Esophagus (tissue), 2 donors: ENCODE measurements around the gene MARCO. TPM values are rescaled to one million over a fixed set of nuclear protein-coding genes. Genes with fewer than 3 reads are reported as not detected.

Experiments used
- H3K27ac ChIP-seq, 2 donors: one replicate each; pipeline ENCODE4 v1.5.1; 2013; ENCODE audit warnings: low read depth in 2 of 2, mild to moderate bottlenecking in 2 of 2, inconsistent platforms in 1 of 2, low read length in 1 of 2, moderate library complexity in 1 of 2
- H3K27me3 ChIP-seq, 2 donors: one replicate each; pipeline ENCODE4 v1.6.1; 2013; ENCODE audit warnings: low read length in 2 of 2, control low read depth in 1 of 2, mild to moderate bottlenecking in 1 of 2; ENCODE audit not compliant: insufficient read depth in 2 of 2, control insufficient read depth in 1 of 2
- H3K36me3 ChIP-seq, 2 donors: one replicate each; pipeline ENCODE4 v1.6.1; 2013; ENCODE audit warnings: low read length in 1 of 2; ENCODE audit not compliant: control insufficient read depth in 2 of 2, insufficient read depth in 2 of 2
- H3K4me1 ChIP-seq, 2 donors: one replicate each; pipeline ENCODE4 v1.6.1; 2013; ENCODE audit warnings: low read length in 1 of 2; ENCODE audit not compliant: control insufficient read depth in 2 of 2, insufficient read depth in 2 of 2
- H3K4me3 ChIP-seq, 2 donors: one replicate each; pipeline ENCODE4 v1.5.1; 2013; ENCODE audit warnings: low read length in 2 of 2, mild to moderate bottlenecking in 2 of 2, low read depth in 1 of 2, moderate library complexity in 1 of 2
- H3K9me3 ChIP-seq, 2 donors: one replicate each; pipeline ENCODE4 v1.6.1; 2013; ENCODE audit warnings: mild to moderate bottlenecking in 2 of 2, low read depth in 1 of 2, low read length in 1 of 2, moderate library complexity in 1 of 2; ENCODE audit not compliant: control insufficient read depth in 2 of 2, insufficient read depth in 1 of 2
- WGBS, 2 donors: extraction: QIAGEN DNeasy Blood & Tissue Kit; methylation state at CpG; one replicate each; pipeline ENCODE4 v1.1.7; 2013; 5-methylcytosine and 5-hydroxymethylcytosine counted together
- polyA plus RNA-seq, 2 donors: library from polyadenylated mRNA; stranded (reverse); fragments of 200-250 nt; gene quantifications; one replicate each; pipeline ENCODE4 v1.2.3, GENCODE V29; 2013
- donor health status: healthy with polysubstance abuse.
- donor health status: Bipolar disorder and iron deficiency.

Gene MARCO
- polyA plus RNA-seq, 2 donors: 0.18 to 1.9 TPM

DNA sequence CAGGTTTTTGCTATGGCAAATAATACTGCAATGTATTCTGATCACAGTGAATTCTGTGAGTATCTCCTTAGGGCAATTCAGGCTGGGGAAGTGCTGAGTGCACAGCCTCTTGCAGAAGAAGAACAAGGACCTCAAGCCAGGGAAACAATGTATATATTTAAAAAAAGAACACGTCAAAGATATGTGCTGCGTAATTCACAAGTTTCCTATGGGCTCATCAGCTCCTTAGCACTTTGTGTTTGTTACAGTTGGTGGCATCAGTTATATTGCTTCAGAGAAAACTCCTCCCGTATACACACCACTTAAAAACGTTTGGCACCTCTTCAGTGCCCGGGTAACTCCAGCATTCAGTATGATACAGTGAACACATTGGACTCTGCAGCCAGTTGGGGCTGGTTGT lies 16.5 kb upstream of the MARCO start:
- H3K9me3 ChIP-seq: no peaks in the 10 kb centered on the region
- H3K36me3 ChIP-seq: no peaks in the 10 kb centered on the region
- no peaks in the 10 kb centered on the region for H3K4me1 ChIP-seq
- H3K4me3 ChIP-seq: no peak overlapping the region
- peaks cover 0 to 2% of the 10 kb centered on the region in 2 donors for H3K27me3 ChIP-seq
- H3K27ac ChIP-seq: no peak overlapping the region
- 66 to 69% methylated on average over 5 of the region's 5 CpGs for WGBS, 2 donors

DNA sequence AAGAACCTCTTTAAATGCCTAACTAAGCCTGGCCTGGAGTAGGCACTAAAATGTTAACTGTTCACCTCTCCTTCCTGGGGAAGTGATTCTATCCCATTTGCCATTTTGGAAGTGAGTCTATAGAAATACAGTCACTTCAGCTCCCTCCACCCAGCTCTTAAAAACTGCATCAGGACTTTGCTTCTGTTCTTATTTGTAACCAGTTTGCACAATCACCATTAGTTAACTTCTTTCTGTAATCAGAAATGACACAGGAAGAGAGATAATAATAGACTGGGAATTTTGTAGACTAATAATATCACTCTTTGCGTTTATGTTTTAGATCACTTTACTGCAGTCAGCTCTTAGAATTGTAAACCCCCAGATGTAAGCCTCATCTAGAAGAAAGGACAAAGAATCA lies 16.0 kb upstream of the MARCO start:
- 64 to 68% methylated on average over 1 of the region's 1 CpG for WGBS, 2 donors
- Histone ChIP-seq H3K4me1 (no peaks in the 10 kb centered on the region), H3K36me3 (no peaks in the 10 kb centered on the region), H3K4me3 (no peak overlapping the region), H3K9me3 (no peaks in the 10 kb centered on the region), H3K27me3 (peaks cover 0 to 2% of the 10 kb centered on the region in 2 donors), H3K27ac (no peak overlapping the region)

DNA sequence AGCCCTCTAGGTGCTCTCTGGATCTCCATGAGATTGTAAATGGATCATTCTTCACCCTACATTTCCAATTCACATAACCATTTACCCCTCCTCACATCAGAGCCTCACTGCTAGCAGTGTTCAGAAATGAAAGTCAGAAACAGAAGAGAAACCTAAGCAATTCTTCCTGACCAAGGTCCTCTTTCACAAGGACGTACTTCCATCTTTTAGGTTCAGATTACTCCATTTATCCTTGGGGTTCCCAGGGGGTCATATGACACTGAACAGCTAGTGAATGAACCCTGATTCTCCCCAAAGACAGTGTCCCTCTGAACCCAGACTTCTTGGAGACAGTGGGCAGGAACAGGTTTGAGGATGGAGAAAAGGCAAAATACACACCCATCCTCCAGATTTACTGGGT lies 12.9 kb upstream of the MARCO start:
- 73 to 76% methylated on average over 1 of the region's 1 CpG for WGBS, 2 donors
- Histone ChIP-seq H3K27me3 (no peaks in the 10 kb centered on the region), H3K4me3 (no peak overlapping the region), H3K9me3 (no peaks in the 10 kb centered on the region), H3K4me1 (no peaks in the 10 kb centered on the region), H3K27ac (no peak overlapping the region), H3K36me3 (no peaks in the 10 kb centered on the region)

DNA sequence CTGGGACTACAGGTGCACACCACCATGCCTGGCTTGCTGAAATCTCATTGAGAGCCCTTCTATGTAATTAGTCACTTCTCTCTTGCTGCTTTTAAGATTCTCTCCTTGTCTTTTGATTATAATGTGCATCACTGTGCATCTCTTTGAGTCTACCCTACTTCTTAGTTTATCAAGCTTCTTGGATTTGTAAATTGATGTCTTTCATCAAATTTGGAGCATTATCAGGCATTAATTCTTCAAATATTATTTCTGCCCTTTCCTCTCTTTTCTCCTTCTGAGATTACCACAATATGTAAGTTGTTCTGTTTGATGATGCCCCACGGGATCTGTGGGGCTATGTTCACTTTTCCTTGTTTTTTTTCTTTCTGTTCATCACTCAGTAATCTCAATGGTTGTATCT lies 9.0 kb upstream of the MARCO start:
- H3K27ac ChIP-seq: no peak overlapping the region
- H3K4me3 ChIP-seq: no peak overlapping the region
- H3K9me3 ChIP-seq: no peaks in the 10 kb centered on the region
- no peaks in the 10 kb centered on the region for H3K27me3 ChIP-seq
- H3K36me3 ChIP-seq: no peaks in the 10 kb centered on the region
- H3K4me1 ChIP-seq: no peaks in the 10 kb centered on the region
- 37 to 61% methylated on average over 1 of the region's 1 CpG for WGBS, 2 donors

DNA sequence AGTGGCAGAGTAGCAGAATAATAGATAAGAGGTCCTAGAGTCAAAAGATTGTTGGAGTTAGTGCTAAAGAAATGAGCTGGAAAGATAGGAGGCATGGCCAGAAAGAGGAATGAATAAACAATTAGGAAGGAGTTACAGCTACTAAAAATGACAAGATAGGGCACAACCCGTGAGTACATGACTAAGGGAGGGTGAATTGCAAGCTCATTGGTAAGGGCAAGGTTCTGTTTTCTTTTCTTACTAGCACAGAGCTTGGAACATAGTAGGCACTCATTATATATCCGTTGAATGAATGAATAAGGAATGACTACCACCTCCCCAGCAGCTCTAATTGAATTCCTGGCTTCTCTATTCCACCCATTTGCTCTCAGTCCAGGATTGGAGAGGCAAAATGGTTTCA lies 5.7 kb upstream of the MARCO start:
- H3K27ac ChIP-seq: no peak overlapping the region

DNA sequence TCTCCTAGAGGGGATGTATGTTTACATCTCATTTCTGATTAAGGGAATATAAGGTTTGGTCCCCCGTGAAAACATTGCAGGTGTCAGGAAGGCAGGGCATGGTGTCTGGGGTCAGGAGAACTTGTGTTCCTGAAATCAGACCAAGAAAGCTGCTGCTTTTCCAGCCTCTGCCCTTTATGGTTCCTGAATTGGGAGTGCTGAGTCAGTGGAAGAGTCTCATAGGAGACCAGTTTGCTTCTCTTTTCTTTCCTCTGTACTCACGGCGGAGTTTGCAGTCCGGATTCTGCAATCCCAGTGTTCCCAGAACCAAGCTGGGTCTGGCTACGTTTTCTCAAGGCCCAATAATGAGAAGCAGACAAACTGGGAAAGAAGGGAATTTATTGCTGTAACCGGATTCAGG lies 5.1 kb upstream of the MARCO start:
- Histone ChIP-seq H3K4me1 (no peaks in the 10 kb centered on the region), H3K36me3 (no peaks in the 10 kb centered on the region), H3K4me3 (no peak overlapping the region), H3K27ac (no peak overlapping the region), H3K9me3 (no peaks in the 10 kb centered on the region), H3K27me3 (no peaks in the 10 kb centered on the region)
- WGBS, 2 donors: 77 to 80% methylated on average over 6 of the region's 6 CpGs

More for the DNA sequence above, 5.7 kb upstream of the MARCO start:
- Histone ChIP-seq H3K36me3 (no peaks in the 10 kb centered on the region), H3K4me1 (no peaks in the 10 kb centered on the region), H3K27me3 (no peaks in the 10 kb centered on the region), H3K4me3 (no peak overlapping the region), H3K9me3 (no peaks in the 10 kb centered on the region)
- 50 to 53% methylated on average over 2 of the region's 2 CpGs for WGBS, 2 donors

DNA sequence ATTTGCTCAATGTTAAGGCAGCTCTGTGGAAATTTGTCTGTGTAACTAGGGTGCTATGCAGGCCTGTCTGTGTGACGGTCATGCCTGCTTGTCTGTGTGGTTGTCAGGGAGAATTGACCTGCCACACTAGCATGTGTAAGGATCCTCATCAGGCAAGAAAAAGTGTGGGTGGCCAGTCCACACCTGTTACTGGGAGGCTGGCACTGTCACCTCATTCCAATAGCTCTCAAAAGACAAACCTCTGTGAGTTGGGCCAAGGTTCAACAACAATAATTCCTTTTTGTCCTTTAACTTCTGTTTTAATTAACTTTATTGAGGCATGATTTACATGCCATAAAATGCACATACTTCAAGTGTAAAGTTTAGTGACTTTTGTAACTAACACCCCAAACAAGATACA lies 4.2 kb upstream of the MARCO start:
- Histone ChIP-seq H3K27me3 (no peaks in the 10 kb centered on the region), H3K36me3 (no peaks in the 10 kb centered on the region), H3K4me1 (no peaks in the 10 kb centered on the region), H3K27ac (no peak overlapping the region), H3K4me3 (no peak overlapping the region), H3K9me3 (no peaks in the 10 kb centered on the region)
- 63 to 71% methylated on average over 1 of the region's 1 CpG for WGBS, 2 donors

DNA sequence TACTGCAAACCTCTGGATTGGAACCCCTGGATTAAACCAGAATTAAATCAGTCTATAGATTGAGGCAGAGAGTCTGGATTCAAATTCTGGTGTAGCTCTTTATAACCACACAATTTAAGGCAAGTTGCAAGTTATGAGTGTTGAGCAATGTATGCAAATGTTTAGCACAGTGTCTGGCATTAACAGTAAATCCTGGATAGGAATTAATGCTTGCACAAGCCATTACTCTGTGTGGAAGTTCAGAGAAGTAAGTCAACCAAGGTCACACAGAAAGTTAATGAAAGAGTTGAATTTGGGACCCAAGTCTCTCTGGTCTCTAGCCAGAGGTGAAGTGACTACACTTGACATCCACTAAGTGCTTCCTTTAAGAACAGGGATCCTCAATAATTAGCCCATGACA lies 2.0 kb upstream of the MARCO start:
- H3K27ac ChIP-seq: no peak overlapping the region
- no peak overlapping the region for H3K4me3 ChIP-seq
- no peaks in the 10 kb centered on the region for H3K4me1 ChIP-seq
- no peaks in the 10 kb centered on the region for H3K36me3 ChIP-seq
- H3K9me3 ChIP-seq: no peaks in the 10 kb centered on the region
- H3K27me3 ChIP-seq: no peaks in the 10 kb centered on the region

DNA sequence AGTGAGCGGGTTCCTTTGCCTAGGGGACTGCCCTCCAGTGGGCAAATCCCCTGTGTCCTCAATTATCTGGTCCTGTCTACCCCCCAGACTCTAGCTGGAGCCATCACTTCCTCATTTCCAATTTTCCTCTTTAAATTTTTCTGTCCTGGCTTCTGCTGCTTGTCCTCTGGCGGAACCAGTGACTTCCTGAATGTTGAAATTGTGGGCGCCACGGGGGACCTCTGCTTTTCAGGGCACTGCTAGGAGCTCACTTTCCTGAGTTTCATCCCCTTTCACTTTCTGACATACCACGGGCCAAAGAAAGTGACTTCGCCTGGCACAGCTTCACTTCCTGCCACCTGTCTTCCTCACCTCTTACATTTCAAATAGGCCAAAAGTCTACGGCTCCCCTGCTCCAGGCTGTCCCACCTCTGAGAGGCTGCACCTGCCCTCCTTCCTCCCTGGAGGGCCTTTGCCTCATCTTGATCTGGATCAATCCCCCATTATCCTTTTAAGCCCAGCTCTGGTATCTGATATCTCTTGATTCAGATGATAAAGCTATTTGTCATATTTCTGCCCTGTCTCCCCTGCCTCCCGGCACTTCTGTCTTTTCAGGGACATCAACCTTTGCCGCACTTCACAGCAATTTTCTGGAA lies 1.4 kb upstream of the MARCO start:
- Histone ChIP-seq H3K27me3 (no peaks in the 10 kb centered on the region), H3K36me3 (no peaks in the 10 kb centered on the region), H3K4me3 (no peak overlapping the region), H3K4me1 (no peaks in the 10 kb centered on the region), H3K27ac (no peak overlapping the region), H3K9me3 (no peaks in the 10 kb centered on the region)
- 64 to 69% methylated on average over 9 of the region's 9 CpGs for WGBS, 2 donors

DNA sequence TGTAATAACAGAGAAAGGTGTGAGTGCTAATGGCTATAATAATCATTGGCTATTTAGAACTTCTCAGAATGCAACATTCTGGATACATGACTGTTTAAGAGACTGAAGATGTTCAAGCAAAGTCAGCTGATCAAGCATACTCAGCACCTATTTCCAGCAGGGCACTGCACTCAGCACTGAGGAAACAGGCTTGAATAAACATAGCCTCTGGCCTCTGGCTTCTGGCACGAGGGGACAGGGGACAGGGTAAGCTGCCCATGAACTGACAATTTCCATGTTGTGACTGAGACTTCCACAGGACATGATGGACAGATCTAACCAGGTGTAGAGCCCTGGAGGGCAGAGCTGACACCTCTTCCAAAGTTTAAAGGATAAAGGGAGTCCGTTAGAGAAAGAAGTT lies 1.3 kb downstream of the MARCO start:
- 24 to 33% methylated on average over 2 of the region's 2 CpGs for WGBS, 2 donors
- Histone ChIP-seq H3K27me3 (no peaks in the 10 kb centered on the region), H3K27ac (no peak overlapping the region), H3K4me1 (no peaks in the 10 kb centered on the region), H3K9me3 (no peaks in the 10 kb centered on the region), H3K4me3 (no peak overlapping the region), H3K36me3 (no peaks in the 10 kb centered on the region)
